ENCODE results near the gene PKDREJ. TPM values are rescaled to one million over a fixed set of nuclear protein-coding genes. Genes with fewer than 3 reads are reported as not detected.

PKDREJ gene
- polyA plus RNA-seq, 1 donor (not counting 4 experiments of a cell fraction or from before 2014, with no cell fraction given), result 0.01 TPM

DNA sequence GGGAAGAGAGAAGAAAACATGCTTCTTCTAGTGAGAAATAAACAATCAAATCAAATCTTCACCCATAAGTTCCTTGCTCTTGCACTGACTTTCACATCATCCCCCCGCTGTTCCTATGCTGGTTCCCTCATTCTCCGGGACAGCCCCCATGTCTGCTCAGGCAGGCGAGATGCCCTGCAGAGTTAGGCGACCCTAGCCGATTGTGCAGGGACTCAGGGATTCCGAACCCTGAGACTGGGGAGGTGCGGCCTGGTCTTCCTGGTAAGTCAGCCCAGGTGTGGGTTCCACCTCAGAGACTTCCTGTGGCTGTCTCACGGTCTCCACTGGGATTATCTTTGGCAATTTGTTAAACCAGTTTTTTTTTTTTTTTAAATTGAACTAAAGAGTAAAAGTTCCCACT, 11.2 kb upstream of the PKDREJ start:
- no peak overlapping the region for H3K27ac ChIP-seq (ENCODE audit: control insufficient read depth, insufficient read depth, low read length)
- H3K4me1 ChIP-seq (ENCODE audit: control insufficient read depth, extremely low read depth, insufficient read depth, low read length), result no peaks in the 10 kb centered on the region
- H3K79me2 ChIP-seq (ENCODE audit: control insufficient read depth, insufficient read depth, low read length), result no peaks in the 10 kb centered on the region
- no peak overlapping the region for H2AFZ ChIP-seq (ENCODE audit: control insufficient read depth, low read length)
- no peak overlapping the region for H3K4me2 ChIP-seq (ENCODE audit: control insufficient read depth, extremely low read depth, insufficient read depth, low read depth, low read length)
- TF ChIP-seq, protein P1, sequence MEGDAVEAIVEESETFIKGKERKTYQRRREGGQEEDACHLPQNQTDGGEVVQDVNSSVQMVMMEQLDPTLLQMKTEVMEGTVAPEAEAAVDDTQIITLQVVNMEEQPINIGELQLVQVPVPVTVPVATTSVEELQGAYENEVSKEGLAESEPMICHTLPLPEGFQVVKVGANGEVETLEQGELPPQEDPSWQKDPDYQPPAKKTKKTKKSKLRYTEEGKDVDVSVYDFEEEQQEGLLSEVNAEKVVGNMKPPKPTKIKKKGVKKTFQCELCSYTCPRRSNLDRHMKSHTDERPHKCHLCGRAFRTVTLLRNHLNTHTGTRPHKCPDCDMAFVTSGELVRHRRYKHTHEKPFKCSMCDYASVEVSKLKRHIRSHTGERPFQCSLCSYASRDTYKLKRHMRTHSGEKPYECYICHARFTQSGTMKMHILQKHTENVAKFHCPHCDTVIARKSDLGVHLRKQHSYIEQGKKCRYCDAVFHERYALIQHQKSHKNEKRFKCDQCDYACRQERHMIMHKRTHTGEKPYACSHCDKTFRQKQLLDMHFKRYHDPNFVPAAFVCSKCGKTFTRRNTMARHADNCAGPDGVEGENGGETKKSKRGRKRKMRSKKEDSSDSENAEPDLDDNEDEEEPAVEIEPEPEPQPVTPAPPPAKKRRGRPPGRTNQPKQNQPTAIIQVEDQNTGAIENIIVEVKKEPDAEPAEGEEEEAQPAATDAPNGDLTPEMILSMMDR (optimal IDR thresholded peaks at IDR 0.05 in 1 of 3, IDR thresholded peaks at IDR 0.05 in 1 of 3, conservative IDR thresholded peaks at IDR 0.05 in 1 of 3; ENCODE audit: extremely low read depth in 1 of 3, insufficient read depth in 2 of 3, low read length in 3 of 3), result no peak
- TF ChIP-seq EZH2 (IDR thresholded peaks at IDR 0.05; ENCODE audit: low read length), result no peak
- H3K9ac ChIP-seq (ENCODE audit: control insufficient read depth, extremely low read depth, insufficient read depth, low read length), result no peak overlapping the region
- no peaks in the 10 kb centered on the region for H3K9me3 ChIP-seq (ENCODE audit: control insufficient read depth, low read depth, low read length)
- no peaks in the 10 kb centered on the region for H4K20me1 ChIP-seq (ENCODE audit: control insufficient read depth, extremely low read depth, insufficient read depth, low read length)
- H3K4me3 ChIP-seq (ENCODE audit: control insufficient read depth in 2 of 3, extremely low read depth in 1 of 3, insufficient read depth in 2 of 3, low read depth in 1 of 3, low read length in 3 of 3), result no peak overlapping the region
- no peaks in the 10 kb centered on the region for H3K27me3 ChIP-seq (ENCODE audit: control insufficient read depth, extremely low read depth, insufficient read depth, low read length)
- H3K36me3 ChIP-seq (ENCODE audit: control insufficient read depth in 2 of 2, extremely low read depth in 1 of 2, insufficient read depth in 2 of 2, low read length in 2 of 2), result peaks cover 20 to 24% of the 10 kb centered on the region in 2 experiments
- no peaks in the 10 kb centered on the region for H3K9me1 ChIP-seq (ENCODE audit: control insufficient read depth, extremely low read depth, insufficient read depth, low read length)
- FAIRE-seq (no peak), DNase-seq (ENCODE audit: low read depth, low spot score) (no peak)
- dilution Hi-C loops (cut with MboI; ENCODE audit: extremely low pct_ligation_motif_present, low sequenced_read_pairs), result no loop called here

DNA sequence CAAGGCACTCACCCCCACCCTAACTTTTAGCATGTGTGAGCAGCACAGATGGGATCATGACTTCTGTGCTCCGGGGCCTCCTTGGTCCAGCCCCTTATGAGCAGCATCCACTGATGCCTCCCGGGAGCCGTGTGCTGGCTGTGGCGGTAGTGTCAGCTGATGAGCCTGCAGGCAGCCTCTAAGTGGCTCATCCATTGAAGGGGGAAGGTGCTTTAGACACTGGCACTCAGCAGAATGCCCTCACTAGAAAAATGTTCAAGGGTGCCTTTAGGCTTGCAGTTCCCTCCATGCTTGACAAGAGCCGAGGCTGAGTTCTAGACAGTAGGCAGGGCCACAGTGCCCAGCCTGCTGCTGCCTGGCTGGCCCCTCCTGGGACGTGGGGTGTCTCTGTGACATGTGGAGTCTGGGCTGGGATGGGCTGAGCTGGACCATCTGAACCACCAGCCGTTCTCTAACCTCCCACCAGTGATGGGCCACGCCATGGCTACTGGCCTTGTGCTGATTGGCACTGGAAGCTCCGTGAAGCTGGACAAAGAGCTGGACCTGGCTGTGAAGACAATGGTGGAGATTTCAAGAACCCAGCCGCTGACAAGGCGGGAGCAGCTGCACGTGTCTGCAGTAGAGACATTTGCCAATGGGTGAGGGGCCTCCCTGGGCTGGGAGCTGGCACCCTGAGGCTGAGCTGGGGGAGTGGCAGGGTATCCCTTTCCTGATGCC, 10.4 kb upstream of the PKDREJ start:
- H2AFZ ChIP-seq (ENCODE audit: control insufficient read depth, low read length), result no peak overlapping the region
- no peak overlapping the region for H3K4me2 ChIP-seq (ENCODE audit: control insufficient read depth, extremely low read depth, insufficient read depth, low read depth, low read length)
- no peak overlapping the region for H3K4me3 ChIP-seq (ENCODE audit: control insufficient read depth in 2 of 3, extremely low read depth in 1 of 3, insufficient read depth in 2 of 3, low read depth in 1 of 3, low read length in 3 of 3)
- dilution Hi-C loops (cut with MboI; ENCODE audit: extremely low pct_ligation_motif_present, low sequenced_read_pairs), result no loop called here
- TF ChIP-seq, protein P1 (optimal IDR thresholded peaks at IDR 0.05 in 1 of 3, IDR thresholded peaks at IDR 0.05 in 1 of 3, conservative IDR thresholded peaks at IDR 0.05 in 1 of 3; ENCODE audit: extremely low read depth in 1 of 3, insufficient read depth in 2 of 3, low read length in 3 of 3), result no peak
- TF ChIP-seq EZH2 (IDR thresholded peaks at IDR 0.05; ENCODE audit: low read length), result no peak
- no peaks in the 10 kb centered on the region for H3K9me3 ChIP-seq (ENCODE audit: control insufficient read depth, low read depth, low read length)
- H3K4me1 ChIP-seq (ENCODE audit: control insufficient read depth, extremely low read depth, insufficient read depth, low read length), result no peaks in the 10 kb centered on the region
- FAIRE-seq (no peak), DNase-seq (ENCODE audit: low read depth, low spot score) (no peak)
- H3K27me3 ChIP-seq (ENCODE audit: control insufficient read depth, extremely low read depth, insufficient read depth, low read length), result no peaks in the 10 kb centered on the region
- H4K20me1 ChIP-seq (ENCODE audit: control insufficient read depth, extremely low read depth, insufficient read depth, low read length), result no peaks in the 10 kb centered on the region
- no peaks in the 10 kb centered on the region for H3K79me2 ChIP-seq (ENCODE audit: control insufficient read depth, insufficient read depth, low read length)
- peaks cover 15 to 24% of the 10 kb centered on the region in 2 experiments for H3K36me3 ChIP-seq (ENCODE audit: control insufficient read depth in 2 of 2, extremely low read depth in 1 of 2, insufficient read depth in 2 of 2, low read length in 2 of 2)
- H3K27ac ChIP-seq (ENCODE audit: control insufficient read depth, insufficient read depth, low read length), result no peak overlapping the region
- no peak overlapping the region for H3K9ac ChIP-seq (ENCODE audit: control insufficient read depth, extremely low read depth, insufficient read depth, low read length)
- H3K9me1 ChIP-seq (ENCODE audit: control insufficient read depth, extremely low read depth, insufficient read depth, low read length), result no peaks in the 10 kb centered on the region

All from keratinocyte (primary cell).